MM.1S (cell line): Measurements from ENCODE around the gene PCLO.

Source experiments
- DNase-seq: peaks from one replicate; pipeline ENCODE4 v3.0.0-alpha.2; 2015
- H2AFZ ChIP-seq: fragments of 300-600 bp; sonication (generic); 2 replicates; pipeline ENCODE4 v1.6.0; 2016; ENCODE audit warnings: antibody characterized with exemption, low read length
- H3F3A ChIP-seq: fragments of 300-600 bp; sonication (generic); 2 replicates; pipeline ENCODE4 v1.6.1; 2016; ENCODE audit warnings: mild to moderate bottlenecking, antibody characterized with exemption, low read length, moderate library complexity, mixed read lengths; ENCODE audit not compliant: insufficient read depth
- H3K27ac ChIP-seq: fragments of 300-600 bp; sonication (generic); 2 replicates; pipeline ENCODE4 v1.5.1; 2016; ENCODE audit warnings: mild to moderate bottlenecking, low read length
- H3K27me3 ChIP-seq: fragments of 300-600 bp; sonication (generic); replicated peaks from 2 replicates; pipeline ENCODE4 v1.6.0; 2016; ENCODE audit warnings: low read length; ENCODE audit not compliant: insufficient read depth
- H3K36me3 ChIP-seq: fragments of 300-600 bp; sonication (generic); replicated peaks from 2 replicates; pipeline ENCODE4 v1.6.1; 2016; ENCODE audit warnings: mild to moderate bottlenecking, low read length, mixed read lengths; ENCODE audit not compliant: insufficient read depth
- H3K4me1 ChIP-seq: fragments of 300-600 bp; sonication (generic); 2 replicates; pipeline ENCODE4 v1.6.1; 2016; ENCODE audit warnings: low read length, mixed read lengths
- H3K4me2 ChIP-seq: fragments of 300-600 bp; sonication (generic); 2 replicates; pipeline ENCODE4 v1.6.0; 2016; ENCODE audit warnings: low read depth, low read length
- H3K4me3 ChIP-seq: fragments of 300-600 bp; sonication (generic); 2 replicates; pipeline ENCODE4 v1.5.1; 2016; ENCODE audit warnings: low read length, mixed read lengths
- H3K79me2 ChIP-seq: fragments of 300-600 bp; sonication (generic); 2 replicates; pipeline ENCODE4 v1.6.1; 2016; ENCODE audit warnings: mixed run types, low read length, mixed read lengths
- H3K9ac ChIP-seq: fragments of 300-600 bp; sonication (generic); 2 replicates; pipeline ENCODE4 v1.6.1; 2016; ENCODE audit warnings: low read length, mixed read lengths
- H3K9me2 ChIP-seq: fragments of 300-600 bp; sonication (generic); replicated peaks from 2 replicates; pipeline ENCODE4 v1.6.1; 2016; ENCODE audit warnings: mild to moderate bottlenecking, low read length, mixed read lengths; ENCODE audit not compliant: insufficient read depth
- H3K9me3 ChIP-seq: fragments of 300-600 bp; sonication (generic); replicated peaks from 2 replicates; pipeline ENCODE4 v1.6.1; 2016; ENCODE audit warnings: mild to moderate bottlenecking, low read length, mixed read lengths; ENCODE audit not compliant: insufficient read depth
- H4K20me1 ChIP-seq: fragments of 300-600 bp; sonication (generic); 2 replicates; pipeline ENCODE4 v1.6.1; 2016; ENCODE audit warnings: mild to moderate bottlenecking, low read length, moderate library complexity, mixed read lengths; ENCODE audit not compliant: insufficient read depth
- CTCF ChIP-seq: fragments of 300-600 bp; sonication (generic); IDR thresholded peaks from 2 replicates; pipeline ENCODE4 v1.5.1; 2016; ENCODE audit warnings: antibody characterized with exemption, low read length, mixed read lengths
- EZH2 ChIP-seq: fragments of 300-600 bp; sonication (generic); optimal IDR thresholded peaks from 2 replicates; pipeline ENCODE3; 2017; ENCODE audit warnings: low read depth, mild to moderate bottlenecking, antibody characterized with exemption, low read length, mixed read lengths
- EZH2phosphoT487 ChIP-seq: fragments of 300-600 bp; sonication (generic); IDR thresholded peaks from 2 replicates; pipeline ENCODE4 v1.6.1; 2018; ENCODE audit warnings: antibody characterized with exemption, low read length

PCLO gene

DNA sequence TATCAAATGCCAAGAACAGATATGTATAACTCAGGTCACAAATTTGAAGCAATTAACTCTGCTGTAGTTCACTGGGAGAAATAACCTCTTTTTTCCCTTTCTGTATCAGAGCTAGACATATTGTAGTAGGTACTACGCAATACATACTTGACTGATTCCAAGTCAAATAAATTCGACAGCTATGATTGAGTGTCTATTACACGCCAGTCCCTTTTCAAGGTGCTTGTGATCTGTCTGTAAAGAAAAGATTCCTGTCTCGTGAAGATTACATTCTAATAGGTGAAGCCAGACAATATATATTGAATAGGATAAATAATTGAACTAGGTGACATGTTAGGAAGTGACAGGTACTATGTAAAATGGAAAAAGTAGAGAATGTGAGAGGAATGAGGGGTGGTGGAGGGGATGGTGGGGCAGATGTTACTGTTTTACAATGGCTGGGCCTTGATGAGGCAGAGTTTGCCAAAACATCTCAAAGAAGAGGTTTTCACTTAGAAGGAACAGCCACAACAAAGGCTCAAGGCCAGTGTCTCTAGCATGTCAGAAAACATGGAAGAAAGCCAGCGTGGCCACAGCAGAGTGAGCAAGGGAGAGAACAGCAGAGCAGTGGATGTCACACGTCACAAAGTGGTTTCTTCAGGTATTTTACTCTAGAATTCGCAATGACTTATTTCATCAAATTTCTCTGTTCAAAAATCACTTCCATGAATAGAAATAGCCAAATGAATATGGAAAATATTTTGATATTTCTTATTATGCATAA lies 436.5 kb downstream of the PCLO start:
- Histone ChIP-seq H3F3A (no peaks in the 10 kb centered on the region), H3K79me2 (no peaks in the 10 kb centered on the region)

DNA sequence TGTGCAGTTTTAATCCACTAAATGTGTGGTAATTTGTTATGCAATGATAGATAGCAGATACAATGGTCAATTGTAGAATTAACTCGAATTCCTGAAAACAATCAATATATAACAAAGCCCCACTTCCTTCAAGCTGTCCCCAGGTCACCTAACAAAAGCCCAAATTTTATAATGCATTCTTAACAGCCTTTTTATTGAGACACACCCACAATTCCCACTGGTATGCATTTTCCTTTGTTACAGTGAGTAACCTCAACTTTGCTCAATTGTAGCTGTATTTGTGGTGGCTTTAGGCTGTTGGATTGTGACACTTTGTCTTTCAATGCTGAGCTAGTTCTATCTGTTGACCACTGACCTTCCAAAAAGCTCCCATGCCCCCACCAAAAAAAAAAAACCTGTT lies 439.3 kb downstream of the PCLO start:
- H3K9ac ChIP-seq: no peak overlapping the region
- no peaks in the 10 kb centered on the region for H3K9me3 ChIP-seq
- H3K4me1 ChIP-seq: no peaks in the 10 kb centered on the region
- TF ChIP-seq EZH2 (no peak), EZH2phosphoT487 (no peak), CTCF (no peak)
- H4K20me1 ChIP-seq: no peaks in the 10 kb centered on the region
- H2AFZ ChIP-seq: no peak overlapping the region
- no peaks in the 10 kb centered on the region for H3K27me3 ChIP-seq
- no peaks in the 10 kb centered on the region for H3K9me2 ChIP-seq
- no peak overlapping the region for H3K4me2 ChIP-seq
- no peaks in the 10 kb centered on the region for H3K36me3 ChIP-seq
- no peaks in the 10 kb centered on the region for H3K79me2 ChIP-seq
- DNase-seq: no peak
- H3K4me3 ChIP-seq: no peak overlapping the region
- no peak overlapping the region for H3K27ac ChIP-seq
- no peaks in the 10 kb centered on the region for H3F3A ChIP-seq

More for the DNA sequence above, 436.5 kb downstream of the PCLO start:
- TF ChIP-seq EZH2phosphoT487: no peak
- no peak for TF ChIP-seq EZH2
- TF ChIP-seq CTCF: no peak
- H2AFZ ChIP-seq: no peak overlapping the region
- no peaks in the 10 kb centered on the region for H3K9me3 ChIP-seq
- H3K27me3 ChIP-seq: no peaks in the 10 kb centered on the region
- H4K20me1 ChIP-seq: no peaks in the 10 kb centered on the region
- no peaks in the 10 kb centered on the region for H3K4me1 ChIP-seq
- no peaks in the 10 kb centered on the region for H3K9me2 ChIP-seq
- no peak overlapping the region for H3K4me3 ChIP-seq
- no peak overlapping the region for H3K27ac ChIP-seq
- no peak overlapping the region for H3K9ac ChIP-seq
- DNase-seq: no peak
- H3K4me2 ChIP-seq: no peak overlapping the region
- no peaks in the 10 kb centered on the region for H3K36me3 ChIP-seq

- H3K9ac ChIP-seq: no peak overlapping the region
- H2AFZ ChIP-seq: no peak overlapping the region
- no peaks in the 10 kb centered on the region for H3K27me3 ChIP-seq
- TF ChIP-seq EZH2phosphoT487 (no peak), EZH2 (no peak), CTCF (no peak)
- no peaks in the 10 kb centered on the region for H3K36me3 ChIP-seq
- no peaks in the 10 kb centered on the region for H3K9me3 ChIP-seq
- no peak overlapping the region for H3K4me3 ChIP-seq
- H3F3A ChIP-seq: no peaks in the 10 kb centered on the region
- no peaks in the 10 kb centered on the region for H4K20me1 ChIP-seq
- H3K9me2 ChIP-seq: no peaks in the 10 kb centered on the region
- H3K4me1 ChIP-seq: no peaks in the 10 kb centered on the region
- no peak overlapping the region for H3K27ac ChIP-seq
- DNase-seq: no peak
- H3K79me2 ChIP-seq: no peaks in the 10 kb centered on the region
- no peak overlapping the region for H3K4me2 ChIP-seq
These were observed 439.7 kb downstream of the PCLO start for GRCh38 chr7:82722946-82723345.
